ENCODE data around the gene CDCP1. TPM values are rescaled to one million over a fixed set of nuclear protein-coding genes. Genes with fewer than 3 reads are reported as not detected.

CDCP1 gene
- total and polyA plus RNA-seq, 2 donors (not counting 1 experiment from before 2014, with no cell fraction given), result not detected

GRCh38 chr3:45103753-45104714 is 42.1 kb downstream of the CDCP1 start:
- H3K4me1 Mint-ChIP-seq, result no peaks in the 10 kb centered on the region
- Histone ChIP-seq H2AFZ (ENCODE audit: insufficient read depth, low read depth, low read length, poor library complexity, severe bottlenecking) (no peak overlapping the region), H3K27me3 (replicated peaks in 1 of 4; ENCODE audit: control extremely low read depth in 1 of 4, control insufficient read depth in 3 of 4, insufficient read depth in 4 of 4, low read length in 3 of 4) (no peaks in the 10 kb centered on the region), H3K79me2 (ENCODE audit: control insufficient read depth, insufficient read depth, low read length) (no peaks in the 10 kb centered on the region), H3K9ac (ENCODE audit: low read length) (no peak overlapping the region), H4K20me1 (ENCODE audit: control insufficient read depth, insufficient read depth, low read length, poor library complexity, severe bottlenecking) (no peaks in the 10 kb centered on the region), H3K27ac (ENCODE audit: low read length in 2 of 2) (no peak overlapping the region), H3K9me3 (ENCODE audit: control extremely low read depth in 1 of 3, control insufficient read depth in 2 of 3, insufficient read depth in 1 of 3, low read length in 2 of 3) (no peaks in the 10 kb centered on the region), H3K4me2 (replicated peaks; ENCODE audit: low read depth, low read length, poor library complexity, severe bottlenecking) (no peak overlapping the region), H3K36me3 (replicated peaks in 1 of 2; ENCODE audit: control extremely low read depth in 1 of 2, control insufficient read depth in 1 of 2, extremely low read depth in 1 of 2, insufficient read depth in 2 of 2, low read length in 1 of 2) (no peaks in the 10 kb centered on the region), H3K4me3 (ENCODE audit: control extremely low read depth in 1 of 5, extremely low read depth in 1 of 5, insufficient read depth in 1 of 5, low read depth in 2 of 5, low read length in 4 of 5) (no peak overlapping the region), H3K4me1 (ENCODE audit: control insufficient read depth in 2 of 2, insufficient read depth in 2 of 2, low read length in 2 of 2) (no peaks in the 10 kb centered on the region)
- ChIA-PET POLR2A (no interaction called here), CTCF (no interaction called here)
- no peak overlapping the region for H3K4me3 Mint-ChIP-seq
- TF ChIP-seq CTCF (IDR thresholded peaks at IDR 0.05), result no peak
- no peak for TF ChIP-seq EZH2 (IDR thresholded peaks at IDR 0.05; ENCODE audit: borderline replicate concordance, insufficient read depth, low read depth, low read length, poor library complexity, severe bottlenecking)
- H3K9me3 Mint-ChIP-seq (ENCODE audit: insufficient read depth), result peaks cover 2% of the 10 kb centered on the region
- H3K27me3 Mint-ChIP-seq, result peaks cover 12% of the 10 kb centered on the region
- DNase-seq, result no peak
- H3K27ac Mint-ChIP-seq, result no peak overlapping the region
- WGBS (ENCODE audit: insufficient coverage), result 88% methylated on average over 1 of the region's 4 CpGs
- no peak for ATAC-seq (ENCODE audit: low read depth)
- intact Hi-C loops (cut with micrococcal nuclease), result no loop called here

- no peak overlapping the region for H3K4me2 ChIP-seq (replicated peaks; ENCODE audit: low read depth, low read length, poor library complexity, severe bottlenecking)
- POLR2A ChIA-PET, result no interaction called here
- intact Hi-C loops (cut with micrococcal nuclease), result no loop called here
- ATAC-seq (ENCODE audit: low read depth) (no peak), DNase-seq (no peak)
- CTCF ChIA-PET, result no interaction called here
- H3K79me2 ChIP-seq (ENCODE audit: control insufficient read depth, insufficient read depth, low read length), result no peaks in the 10 kb centered on the region
- no peaks in the 10 kb centered on the region for H4K20me1 ChIP-seq (ENCODE audit: control insufficient read depth, insufficient read depth, low read length, poor library complexity, severe bottlenecking)
- no peaks in the 10 kb centered on the region for H3K27me3 ChIP-seq (replicated peaks in 1 of 4; ENCODE audit: control extremely low read depth in 1 of 4, control insufficient read depth in 3 of 4, insufficient read depth in 4 of 4, low read length in 3 of 4)
- H3K9me3 ChIP-seq (ENCODE audit: control extremely low read depth in 1 of 3, control insufficient read depth in 2 of 3, insufficient read depth in 1 of 3, low read length in 2 of 3), result no peaks in the 10 kb centered on the region
- TF ChIP-seq CTCF (IDR thresholded peaks at IDR 0.05), result no peak
- TF ChIP-seq EZH2 (IDR thresholded peaks at IDR 0.05; ENCODE audit: borderline replicate concordance, insufficient read depth, low read depth, low read length, poor library complexity, severe bottlenecking), result no peak
- no peak overlapping the region for H3K9ac ChIP-seq (ENCODE audit: low read length)
- no peak overlapping the region for H3K4me3 ChIP-seq (ENCODE audit: control extremely low read depth in 1 of 5, extremely low read depth in 1 of 5, insufficient read depth in 1 of 5, low read depth in 2 of 5, low read length in 4 of 5)
- H3K9me3 Mint-ChIP-seq (ENCODE audit: insufficient read depth), result peaks cover 2% of the 10 kb centered on the region
- WGBS (ENCODE audit: insufficient coverage), result no CpG with 5 or more reads among the region's 2 CpGs
- H3K27me3 Mint-ChIP-seq, result peaks cover 12% of the 10 kb centered on the region
- H3K27ac ChIP-seq (ENCODE audit: low read length in 2 of 2), result no peak overlapping the region
- H3K36me3 ChIP-seq (replicated peaks in 1 of 2; ENCODE audit: control extremely low read depth in 1 of 2, control insufficient read depth in 1 of 2, extremely low read depth in 1 of 2, insufficient read depth in 2 of 2, low read length in 1 of 2), result no peaks in the 10 kb centered on the region
- no peaks in the 10 kb centered on the region for H3K4me1 ChIP-seq (ENCODE audit: control insufficient read depth in 2 of 2, insufficient read depth in 2 of 2, low read length in 2 of 2)
- no peak overlapping the region for H3K27ac Mint-ChIP-seq
- H3K4me1 Mint-ChIP-seq, result no peaks in the 10 kb centered on the region
- H2AFZ ChIP-seq (ENCODE audit: insufficient read depth, low read depth, low read length, poor library complexity, severe bottlenecking), result no peak overlapping the region
- H3K4me3 Mint-ChIP-seq, result no peak overlapping the region
Observed at GRCh38 chr3:45103334-45103733, 42.8 kb downstream of the CDCP1 start.
